Epithelial cell of proximal tubule (primary cell): Measurements from ENCODE around the gene ATRAID. TPM values are rescaled to one million over a fixed set of nuclear protein-coding genes. Genes with fewer than 3 reads are reported as not detected.
"Not testable (repeated sequence)": the region's sequence is repeated elsewhere in the genome, so short reads cannot be mapped to it uniquely, and the experiment has no call there.

ENCODE experiments used
- DNase-seq: peaks from one replicate; pipeline ENCODE4 v3.0.0-alpha.2; 2011; ENCODE audit warnings: low read depth
- H3K4me3 ChIP-seq: 2 replicates; pipeline ENCODE4 v1.5.1; 2011; ENCODE audit warnings: low read depth, mild to moderate bottlenecking, low read length
- CTCF ChIP-seq: conservative IDR thresholded peaks from 2 replicates; pipeline ENCODE4 v1.5.1; 2012; ENCODE audit warnings: low read depth, mild to moderate bottlenecking, low read length
- total RNA-seq: library from RNA; depleted of rRNA; stranded (reverse); fragments of >200 nt; gene quantifications from 2 replicates; pipeline ENCODE4 v1.2.3, GENCODE V29; 2015

ATRAID gene
- total RNA-seq, 1 donor from 2014 or later = 90.3 TPM

- TF ChIP-seq CTCF = no peak
- DNase-seq = no peak
Observed at GRCh38 chr2:27174638-27175037, 37.2 kb upstream of the ATRAID start.

GRCh38 chr2:27175330-27175729 lies 36.5 kb upstream of the ATRAID start:
- no peak for TF ChIP-seq CTCF
- no peak for DNase-seq
- no peak overlapping the region for H3K4me3 ChIP-seq

More at GRCh38 chr2:27174638-27175037, 37.2 kb upstream of the ATRAID start:
- no peak overlapping the region for H3K4me3 ChIP-seq

- not testable (repeated sequence) for DNase-seq, H3K4me3 ChIP-seq
Observed at GRCh38 chr2:27175781-27176180, 36.1 kb upstream of the ATRAID start.

- no peak for TF ChIP-seq CTCF
- no peak overlapping the region for H3K4me3 ChIP-seq
- DNase-seq = no peak
Observed at GRCh38 chr2:27177441-27178351, 34.1 kb upstream of the ATRAID start.

- no peak for DNase-seq
- H3K4me3 ChIP-seq = no peak overlapping the region
- no peak for TF ChIP-seq CTCF
Observed at GRCh38 chr2:27178469-27178868, 33.4 kb upstream of the ATRAID start.

- no peak overlapping the region for H3K4me3 ChIP-seq
- no peak for DNase-seq
- no peak for TF ChIP-seq CTCF
Observed at GRCh38 chr2:27179344-27180000, 32.4 kb upstream of the ATRAID start.

- H3K4me3 ChIP-seq = no peak overlapping the region
- TF ChIP-seq CTCF = no peak
- no peak for DNase-seq
Observed at GRCh38 chr2:27182346-27182745, 29.5 kb upstream of the ATRAID start.
